Iris pigment epithelial cell (primary cell): ENCODE results near the gene MRPS9.

ENCODE experiments used
- DNase-seq: peaks from one replicate; pipeline ENCODE4 v3.0.0-alpha.2; 2011; ENCODE audit warnings: low read depth

MRPS9 gene

GRCh38 chr2:105121434-105121833 is 83.6 kb downstream of the MRPS9 start:
- DNase-seq = no peak

- peak; percentile 13 for DNase-seq
Measured at GRCh38 chr2:105125428-105125827, 87.6 kb downstream of the MRPS9 start.

- no peak for DNase-seq
Measured at GRCh38 chr2:105125920-105126319, 88.1 kb downstream of the MRPS9 start.

DNA sequence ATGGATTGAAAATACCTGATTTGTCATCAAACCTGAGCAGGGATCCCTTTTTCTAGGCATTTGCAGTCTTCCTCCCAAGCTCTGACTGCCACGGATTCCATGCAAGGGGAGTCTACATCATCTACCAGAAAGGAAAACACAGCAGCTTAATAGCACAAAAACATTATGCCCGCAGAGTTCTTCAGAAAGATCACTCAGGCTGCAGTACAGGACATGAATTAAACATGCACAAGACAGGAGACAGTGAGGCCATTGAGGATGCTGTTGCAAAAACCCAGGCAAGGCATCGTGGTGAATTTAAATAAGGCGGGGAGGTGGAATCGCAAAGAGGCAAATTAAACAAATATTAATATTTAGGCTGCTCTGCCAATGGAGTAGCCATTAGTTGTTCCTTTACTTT is 88.5 kb downstream of the MRPS9 start:
- DNase-seq = no peak

DNA sequence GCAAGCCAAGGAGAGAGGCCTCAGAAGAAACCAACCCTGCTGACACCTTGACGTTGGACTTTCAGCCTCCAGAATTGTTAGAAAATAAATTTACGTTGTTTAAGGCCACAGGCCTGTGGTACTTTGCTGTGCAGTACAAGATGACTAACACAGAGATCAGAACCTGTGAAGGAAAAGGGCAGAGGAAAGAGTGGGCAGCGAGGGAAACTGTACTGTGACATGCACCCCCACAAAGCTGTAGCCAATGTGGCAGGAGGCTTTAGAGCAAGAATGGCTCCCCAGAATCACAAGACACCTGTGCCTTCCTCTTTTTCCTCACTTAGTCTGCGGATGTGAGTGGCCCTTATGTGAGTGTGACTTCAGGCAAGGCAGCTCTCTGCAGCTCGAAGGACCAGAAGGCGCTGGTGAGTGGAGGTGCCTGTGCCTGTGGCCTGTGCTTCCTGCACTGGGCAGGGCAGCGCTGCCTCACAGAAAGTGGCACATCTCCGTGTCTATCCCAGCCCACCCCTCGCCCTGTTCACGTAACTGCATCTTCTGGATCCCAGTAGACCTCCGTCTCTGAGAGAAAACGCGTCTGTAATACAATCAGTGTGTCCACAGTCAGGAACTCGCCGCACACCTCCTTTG is 89.5 kb downstream of the MRPS9 start:
- no peak for DNase-seq

GRCh38 chr2:105129722-105130232 is 91.9 kb downstream of the MRPS9 start:
- DNase-seq = no peak

DNA sequence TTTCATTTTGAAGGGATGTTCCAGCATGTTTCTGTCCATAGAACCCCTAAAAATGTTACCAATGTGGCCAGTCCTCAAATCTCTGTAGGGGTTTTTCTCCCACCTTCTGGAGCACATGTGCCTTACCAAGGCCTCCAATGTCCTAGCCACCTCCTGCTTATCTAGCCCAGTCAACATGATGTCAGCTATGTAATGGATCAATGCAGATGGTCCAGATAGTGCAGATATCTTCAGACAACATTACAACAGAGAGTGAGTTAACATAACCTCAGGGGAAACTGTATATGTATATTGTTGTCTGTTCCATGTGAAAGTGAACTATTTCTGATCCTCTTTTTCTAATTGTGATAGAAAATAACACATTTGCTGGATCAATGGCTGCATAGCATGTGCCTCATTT is 92.7 kb downstream of the MRPS9 start:
- no peak for DNase-seq

DNA sequence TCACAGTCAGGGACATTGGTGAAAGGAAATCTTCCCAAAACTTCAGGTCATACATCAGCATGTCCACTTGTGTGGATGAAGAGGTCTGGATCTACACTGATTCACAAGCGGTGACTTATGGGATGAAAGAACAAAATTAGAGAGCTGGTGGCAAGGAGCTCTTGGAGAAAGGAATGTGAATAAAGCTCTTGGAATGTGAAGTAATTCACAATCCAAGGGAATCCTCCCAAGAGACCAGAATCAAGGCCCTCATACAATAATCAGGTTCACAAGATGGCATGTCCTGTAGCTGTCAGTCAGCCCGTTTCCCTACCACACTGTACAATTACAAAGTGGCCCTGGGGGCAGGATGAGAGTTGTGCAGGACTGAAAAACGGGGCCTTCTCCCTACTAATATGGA is 96.2 kb downstream of the MRPS9 start:
- no peak for DNase-seq

DNA sequence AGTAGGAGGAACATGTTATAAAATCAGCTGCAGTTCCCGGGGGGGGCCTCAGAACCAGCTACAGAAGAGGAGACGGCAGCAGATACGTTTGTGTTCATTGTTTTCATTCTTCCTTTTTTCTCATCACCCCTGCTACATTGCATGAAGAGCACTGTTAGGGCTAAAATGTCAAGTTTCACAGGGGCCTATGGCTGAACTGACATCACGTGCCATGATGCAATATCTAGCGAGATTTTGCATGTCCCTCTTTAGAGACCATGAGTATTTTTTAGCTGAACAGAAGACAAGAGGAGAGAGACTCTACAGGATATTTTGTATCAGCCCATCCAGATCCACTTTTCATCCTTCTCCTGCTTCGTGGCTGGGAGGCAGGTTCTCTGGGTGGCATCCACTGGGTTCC is 97.6 kb downstream of the MRPS9 start:
- DNase-seq = no peak

DNA sequence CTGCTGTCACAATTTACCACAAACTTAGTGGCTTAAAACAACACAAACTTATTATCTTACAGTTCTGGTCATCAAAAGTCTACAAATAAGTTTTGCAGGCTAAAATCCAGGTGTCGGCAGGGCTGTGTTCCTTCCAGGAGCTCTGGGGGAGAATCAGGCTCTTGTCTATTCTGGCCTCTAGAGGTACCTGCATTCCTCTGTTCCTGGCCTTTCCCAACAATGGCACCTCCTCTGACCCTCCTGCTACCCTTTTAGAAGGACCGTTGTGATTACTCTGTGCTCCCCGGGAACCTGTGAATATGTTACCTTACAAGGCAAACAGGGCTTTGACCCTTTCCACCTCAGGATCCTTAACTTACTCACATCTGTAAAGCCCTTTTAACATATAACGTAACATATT is 98.5 kb downstream of the MRPS9 start:
- no peak for DNase-seq

DNA sequence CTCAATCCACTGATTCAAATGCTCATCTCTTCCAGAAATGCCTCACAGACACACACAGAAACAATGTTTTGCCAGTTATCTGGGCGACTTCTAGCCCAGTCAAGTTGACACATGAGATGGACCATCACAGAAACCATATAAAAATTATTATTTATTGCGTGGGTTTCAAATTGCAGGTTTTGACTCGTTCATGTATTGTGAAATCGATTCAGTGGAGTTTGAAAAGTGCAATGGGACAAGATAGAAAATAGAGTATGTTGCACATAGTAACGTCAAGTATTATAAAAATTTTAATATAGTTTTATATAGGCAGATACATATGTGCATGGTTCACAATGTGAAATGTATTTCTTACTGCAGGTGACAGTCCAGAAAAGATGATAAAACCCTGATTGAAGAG is 100.8 kb downstream of the MRPS9 start:
- DNase-seq = no peak

GRCh38 chr2:105139556-105140239 is 101.8 kb downstream of the MRPS9 start:
- no peak for DNase-seq

DNA sequence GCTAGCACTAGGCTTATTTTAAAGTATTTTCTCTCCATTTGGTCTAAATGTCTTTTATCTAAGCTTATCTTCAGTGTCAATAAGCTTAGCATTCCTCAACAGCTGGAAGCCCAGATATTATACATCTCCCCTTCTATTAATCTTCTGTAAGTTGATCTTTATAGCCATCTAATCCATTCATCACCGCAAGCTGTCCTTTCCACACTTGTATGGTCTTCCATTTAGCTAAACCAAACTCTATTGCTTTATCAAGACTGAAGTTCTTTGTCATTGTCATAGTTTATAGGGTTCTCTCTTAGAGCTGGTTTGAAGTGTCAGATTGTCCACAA is 102.3 kb downstream of the MRPS9 start:
- no peak for DNase-seq

- DNase-seq = no peak
Measured at GRCh38 chr2:105141099-105141614, 103.3 kb downstream of the MRPS9 start.

DNA sequence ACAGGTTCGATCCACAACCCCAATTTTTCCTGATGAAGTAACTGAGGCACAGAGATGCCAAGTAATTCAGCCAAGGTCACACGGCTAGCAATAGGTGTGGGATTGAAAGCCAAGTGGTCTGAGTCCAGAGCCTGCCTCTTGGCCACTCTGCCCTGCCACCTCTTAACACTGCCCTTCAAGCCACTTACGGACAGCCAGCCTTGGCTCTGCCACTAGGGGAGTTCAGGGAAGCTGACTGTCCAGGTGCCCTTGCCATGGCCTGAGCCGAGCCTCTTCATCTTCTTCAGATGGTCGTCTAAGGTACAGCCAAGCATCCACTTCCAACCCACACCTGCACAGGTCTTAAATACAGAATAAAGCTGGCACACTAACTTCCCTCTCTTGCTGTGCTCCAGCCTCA is 104.4 kb downstream of the MRPS9 start:
- DNase-seq = no peak

- DNase-seq = no peak
Measured at GRCh38 chr2:105143094-105143466, 105.2 kb downstream of the MRPS9 start.

DNA sequence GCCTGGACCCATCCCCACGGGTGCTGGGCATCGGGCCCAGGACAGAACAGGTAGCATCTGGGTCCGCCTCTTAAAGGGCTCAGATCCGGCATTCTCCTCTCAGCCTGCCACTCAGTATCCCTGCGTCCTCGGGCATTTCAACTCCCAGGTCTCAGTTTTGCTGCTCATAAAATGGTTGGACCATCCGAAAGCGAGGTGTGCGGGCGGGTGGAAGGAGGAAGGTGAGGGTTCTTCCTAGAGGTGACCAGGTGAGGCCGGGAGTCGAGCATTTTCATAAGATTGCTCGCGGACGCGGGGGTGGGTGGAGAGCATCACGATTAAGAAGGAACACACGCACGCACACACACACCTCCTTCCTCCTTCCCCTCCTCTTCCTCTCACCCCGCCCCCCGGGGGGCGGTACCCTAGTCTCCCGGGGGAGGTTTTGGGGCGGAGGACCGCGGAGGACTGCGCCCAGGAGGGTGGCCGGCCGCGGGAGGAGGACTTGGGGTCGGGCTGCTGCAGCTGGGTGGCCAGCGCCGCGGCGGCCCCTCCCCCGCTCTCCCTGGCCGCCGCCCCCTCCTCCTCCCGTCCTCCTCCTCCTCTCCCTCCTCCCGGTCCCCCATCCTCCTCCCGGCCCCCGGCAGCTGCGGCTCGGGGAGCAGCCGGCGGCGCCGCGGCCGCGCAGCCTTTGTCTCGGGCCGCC is 105.7 kb downstream of the MRPS9 start:
- peak; percentile 7 for DNase-seq

GRCh38 chr2:105144152-105144940 is 106.5 kb downstream of the MRPS9 start:
- no peak for DNase-seq

DNA sequence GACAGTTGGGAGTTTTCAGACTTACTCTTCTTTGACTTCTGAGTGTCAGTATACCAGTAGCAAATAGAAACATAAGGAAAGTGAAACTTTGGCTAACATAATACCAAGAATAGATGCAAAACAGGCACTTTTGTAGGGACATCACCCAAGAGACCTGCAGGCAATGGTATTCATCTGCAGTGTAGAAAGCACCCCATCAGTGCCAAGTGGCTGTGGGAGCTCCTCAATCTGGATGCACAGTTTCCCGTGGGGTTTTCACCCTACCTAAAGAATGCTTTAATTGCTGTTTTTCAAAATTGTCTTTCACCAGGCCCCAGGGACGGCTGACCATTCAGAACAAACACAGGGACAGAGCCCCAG is 107.1 kb downstream of the MRPS9 start:
- DNase-seq = no peak

DNA sequence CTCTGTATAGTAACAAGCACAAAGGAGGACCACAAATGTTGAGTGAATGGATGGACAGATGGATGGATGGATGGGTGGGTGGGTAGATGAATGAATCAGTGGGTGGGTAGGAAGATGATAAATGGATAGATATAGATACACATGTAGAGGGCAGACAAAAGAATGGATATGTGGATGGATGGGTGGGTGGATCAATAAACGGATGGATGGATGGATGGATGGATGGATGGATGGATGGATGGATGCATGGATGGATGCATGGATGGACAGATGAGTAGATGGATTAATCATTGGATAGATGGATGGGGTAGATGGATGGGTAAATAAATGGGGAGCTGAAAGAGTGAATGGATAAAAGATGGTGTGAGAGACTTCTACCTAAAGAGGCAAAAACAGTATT is 111.4 kb downstream of the MRPS9 start:
- no peak for DNase-seq
